Stomach (tissue), 9 donors: ENCODE results near the gene GDF2. TPM values are rescaled to one million over a fixed set of nuclear protein-coding genes. Genes with fewer than 3 reads are reported as not detected.
A peak's percentile ranks its signal among the peaks of the same experiment; 100 is the strongest.

Experiments
- DNase-seq, 2 donors: peaks; one replicate each; pipeline versions ENCODE4 v3.0.0 to v3.0.0-alpha.2; 2013 to 2019
- H3K27ac ChIP-seq, 5 donors: fragments of 200-600 bp in 4 of 5; sonication (generic) in 4 of 5; one replicate each; pipeline ENCODE4 v1.5.1; 2013 to 2019; ENCODE audit warnings: mild to moderate bottlenecking in 1 of 5, moderate library complexity in 1 of 5
- H3K27me3 ChIP-seq, 3 donors: fragments of 200-600 bp; sonication (generic); one replicate each; pipeline ENCODE4 v1.5.1; 2017 to 2019; ENCODE audit warnings: mixed run types in 1 of 3
- H3K36me3 ChIP-seq, 4 donors: fragments of 200-600 bp; sonication (generic); 1 replicate in 3 of 4; 2 replicates in 1 of 4; pipeline ENCODE4 v1.5.1; 2016 to 2019
- H3K4me1 ChIP-seq, 4 donors: fragments of 200-600 bp; sonication (generic); one replicate each; pipeline ENCODE4 v1.5.1; 2016 to 2019
- H3K4me3 ChIP-seq, 4 donors: fragments of 200-600 bp; sonication (generic) in 3 of 4; one replicate each; pipeline ENCODE4 v1.5.1; 2016 to 2019; ENCODE audit warnings: mild to moderate bottlenecking in 1 of 4
- H3K9me3 ChIP-seq, 4 donors: fragments of 200-600 bp; sonication (generic); one replicate each; pipeline ENCODE4 v1.5.1; 2016 to 2019
- EP300 ChIP-seq: sonication (generic); formaldehyde crosslinking; IDR thresholded peaks from one replicate; pipeline ENCODE4 v1.6.1; 2017; ENCODE audit warnings: antibody characterized with exemption
- POLR2A ChIP-seq, 4 donors: fragments of 450-650 bp; IDR thresholded peaks; one replicate each; pipeline ENCODE4 v1.6.1; 2016; ENCODE audit warnings: antibody characterized with exemption in 4 of 4, control low read depth in 2 of 4, mild to moderate bottlenecking in 1 of 4, moderate library complexity in 1 of 4
- POLR2AphosphoS5 ChIP-seq, 3 donors: sonication (generic); formaldehyde crosslinking; IDR thresholded peaks; one replicate each; pipeline ENCODE4 v1.6.1; 2016; ENCODE audit warnings: antibody characterized with exemption in 3 of 3
- WGBS, 5 donors: extraction: QIAGEN DNeasy Blood & Tissue Kit in 3 of 5; methylation state at CpG; one replicate each; pipeline versions ENCODE4 v1.1.5 to v1.1.7; 2013 to 2018; 5-methylcytosine and 5-hydroxymethylcytosine counted together
- intact Hi-C: fragments of 100-400 bp; cut with DNase I; formaldehyde crosslinking; loops from one replicate; pipeline ENCODE4 v1.15.1; 2023; ENCODE audit warnings: low total_unique reads
- polyA plus RNA-seq, 3 donors: library from polyadenylated mRNA; stranded (reverse); fragments of 200-250 nt; gene quantifications; one replicate each; pipeline ENCODE4 v1.2.3, GENCODE V29; 2013
- total RNA-seq, 5 donors: library from RNA; depleted of rRNA; stranded (reverse); fragments of >200 nt; gene quantifications; one replicate each; pipeline versions ENCODE4 v1.1.0 to v1.2.3, GENCODE V29; 2014 to 2016
- TF ChIP-seq, protein P1 (sequence below), 7 experiments: fragments of 450-650 bp in 4 of 7; fragments of 200-600 bp in 3 of 7; sonication (generic) in 3 of 7; IDR thresholded peaks; one replicate each; pipeline ENCODE4 v1.5.1; 2016 to 2019; ENCODE audit warnings: antibody characterized with exemption in 7 of 7, control low read depth in 2 of 7, mild to moderate bottlenecking in 1 of 7
- donor health status: healthy with polysubstance abuse.
- donor health status: Bipolar disorder and iron deficiency.
- donor health status: healthy.

GDF2 gene
- total and polyA plus RNA-seq, 8 donors: not detected

DNA sequence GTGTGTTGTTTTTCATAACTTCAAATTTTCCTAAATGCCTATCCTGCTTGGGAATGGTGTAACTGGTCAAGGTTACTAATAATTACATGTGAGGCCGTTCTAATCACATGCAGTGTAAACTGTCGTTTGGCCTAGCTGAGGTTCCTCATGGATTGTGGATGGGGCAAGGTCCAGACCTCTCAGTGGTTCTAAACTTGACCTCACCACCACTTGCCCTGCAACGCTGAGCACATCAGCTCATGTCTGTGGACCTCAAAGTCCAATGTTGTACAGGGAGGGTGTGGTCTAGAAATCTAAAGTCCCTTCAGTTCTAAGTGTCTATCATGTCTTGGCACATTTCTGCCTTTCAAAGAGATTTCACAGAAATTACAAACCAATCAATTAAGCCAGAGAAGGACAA lies 41.5 kb downstream of the GDF2 start:
- H3K4me3 ChIP-seq: no peak overlapping the region
- no peaks in the 10 kb centered on the region for H3K27me3 ChIP-seq
- TF ChIP-seq POLR2AphosphoS5 (IDR thresholded peaks at IDR 0.05): no peak
- no peak for TF ChIP-seq EP300
- TF ChIP-seq, protein P1, sequence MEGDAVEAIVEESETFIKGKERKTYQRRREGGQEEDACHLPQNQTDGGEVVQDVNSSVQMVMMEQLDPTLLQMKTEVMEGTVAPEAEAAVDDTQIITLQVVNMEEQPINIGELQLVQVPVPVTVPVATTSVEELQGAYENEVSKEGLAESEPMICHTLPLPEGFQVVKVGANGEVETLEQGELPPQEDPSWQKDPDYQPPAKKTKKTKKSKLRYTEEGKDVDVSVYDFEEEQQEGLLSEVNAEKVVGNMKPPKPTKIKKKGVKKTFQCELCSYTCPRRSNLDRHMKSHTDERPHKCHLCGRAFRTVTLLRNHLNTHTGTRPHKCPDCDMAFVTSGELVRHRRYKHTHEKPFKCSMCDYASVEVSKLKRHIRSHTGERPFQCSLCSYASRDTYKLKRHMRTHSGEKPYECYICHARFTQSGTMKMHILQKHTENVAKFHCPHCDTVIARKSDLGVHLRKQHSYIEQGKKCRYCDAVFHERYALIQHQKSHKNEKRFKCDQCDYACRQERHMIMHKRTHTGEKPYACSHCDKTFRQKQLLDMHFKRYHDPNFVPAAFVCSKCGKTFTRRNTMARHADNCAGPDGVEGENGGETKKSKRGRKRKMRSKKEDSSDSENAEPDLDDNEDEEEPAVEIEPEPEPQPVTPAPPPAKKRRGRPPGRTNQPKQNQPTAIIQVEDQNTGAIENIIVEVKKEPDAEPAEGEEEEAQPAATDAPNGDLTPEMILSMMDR (IDR thresholded peaks at IDR 0.05): no peak
- TF ChIP-seq POLR2A (IDR thresholded peaks at IDR 0.05): no peak
- no peaks in the 10 kb centered on the region for H3K4me1 ChIP-seq
- DNase-seq: no peak
- intact Hi-C loops: no loop called here
- 64 to 82% (median 69%) methylated on average over 3 of the region's 3 CpGs for WGBS, 5 donors
- no peak overlapping the region for H3K27ac ChIP-seq
- no peaks in the 10 kb centered on the region for H3K36me3 ChIP-seq
- no peaks in the 10 kb centered on the region for H3K9me3 ChIP-seq

DNA sequence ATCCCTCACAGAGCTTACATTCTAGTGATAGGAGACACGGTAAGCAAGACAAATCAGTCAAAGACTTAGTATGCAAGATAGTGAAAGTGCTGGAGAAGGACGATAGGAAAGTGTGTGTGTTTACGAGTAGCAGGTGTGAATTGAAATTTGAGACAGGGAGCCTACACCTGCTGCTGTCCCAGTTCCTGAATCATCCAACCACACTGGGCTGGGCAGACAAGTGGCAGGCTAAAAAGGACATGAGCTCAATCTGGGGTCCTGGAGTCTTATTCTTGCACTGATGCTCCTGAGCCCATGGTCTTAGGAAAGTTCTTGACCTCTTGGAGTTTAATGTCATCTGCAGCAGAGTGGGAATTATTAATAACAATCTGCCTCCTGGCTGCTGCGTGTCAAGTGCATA lies 42.1 kb downstream of the GDF2 start:
- TF ChIP-seq, protein P1 (IDR thresholded peaks at IDR 0.05): no peak
- TF ChIP-seq POLR2A (IDR thresholded peaks at IDR 0.05) (no peak), EP300 (no peak), POLR2AphosphoS5 (IDR thresholded peaks at IDR 0.05) (no peak)
- no peak for DNase-seq
- 35 to 59% (median 47%) methylated on average over 4 of the region's 4 CpGs for WGBS, 5 donors
- Histone ChIP-seq H3K9me3 (no peaks in the 10 kb centered on the region), H3K27ac (no peak overlapping the region), H3K4me3 (no peak overlapping the region), H3K27me3 (no peaks in the 10 kb centered on the region), H3K36me3 (no peaks in the 10 kb centered on the region), H3K4me1 (no peaks in the 10 kb centered on the region)
- intact Hi-C loops: no loop called here

DNA sequence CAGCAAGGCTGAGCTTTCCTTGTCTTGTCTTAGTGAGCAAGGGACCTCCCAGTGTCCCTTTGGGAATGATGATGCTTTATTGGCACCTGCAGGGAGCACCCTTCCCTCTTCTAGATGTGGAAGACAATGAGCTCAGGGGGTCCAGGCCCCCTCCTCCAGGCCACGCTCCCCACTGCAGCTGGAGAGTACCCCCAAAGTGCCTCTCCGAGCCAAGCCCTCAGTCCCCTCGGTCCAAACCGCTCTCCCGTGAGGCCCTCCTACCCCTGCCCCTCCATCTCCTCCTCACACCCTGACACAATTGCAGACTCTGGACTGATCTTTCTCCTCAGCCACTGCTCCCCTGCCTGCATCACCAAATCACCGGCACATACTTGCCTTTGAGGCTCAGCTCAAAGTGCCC lies 42.7 kb downstream of the GDF2 start:
- DNase-seq: no peak
- 84 to 93% (median 89%) methylated on average over 6 of the region's 6 CpGs for WGBS, 5 donors
- TF ChIP-seq, protein P1 (IDR thresholded peaks at IDR 0.05): no peak
- TF ChIP-seq EP300 (no peak), POLR2AphosphoS5 (IDR thresholded peaks at IDR 0.05) (no peak), POLR2A (IDR thresholded peaks at IDR 0.05) (no peak)
- intact Hi-C loops: no loop called here
- Histone ChIP-seq H3K4me3 (no peak overlapping the region), H3K4me1 (no peaks in the 10 kb centered on the region), H3K27ac (no peak overlapping the region), H3K9me3 (no peaks in the 10 kb centered on the region), H3K27me3 (no peaks in the 10 kb centered on the region), H3K36me3 (no peaks in the 10 kb centered on the region)

DNA sequence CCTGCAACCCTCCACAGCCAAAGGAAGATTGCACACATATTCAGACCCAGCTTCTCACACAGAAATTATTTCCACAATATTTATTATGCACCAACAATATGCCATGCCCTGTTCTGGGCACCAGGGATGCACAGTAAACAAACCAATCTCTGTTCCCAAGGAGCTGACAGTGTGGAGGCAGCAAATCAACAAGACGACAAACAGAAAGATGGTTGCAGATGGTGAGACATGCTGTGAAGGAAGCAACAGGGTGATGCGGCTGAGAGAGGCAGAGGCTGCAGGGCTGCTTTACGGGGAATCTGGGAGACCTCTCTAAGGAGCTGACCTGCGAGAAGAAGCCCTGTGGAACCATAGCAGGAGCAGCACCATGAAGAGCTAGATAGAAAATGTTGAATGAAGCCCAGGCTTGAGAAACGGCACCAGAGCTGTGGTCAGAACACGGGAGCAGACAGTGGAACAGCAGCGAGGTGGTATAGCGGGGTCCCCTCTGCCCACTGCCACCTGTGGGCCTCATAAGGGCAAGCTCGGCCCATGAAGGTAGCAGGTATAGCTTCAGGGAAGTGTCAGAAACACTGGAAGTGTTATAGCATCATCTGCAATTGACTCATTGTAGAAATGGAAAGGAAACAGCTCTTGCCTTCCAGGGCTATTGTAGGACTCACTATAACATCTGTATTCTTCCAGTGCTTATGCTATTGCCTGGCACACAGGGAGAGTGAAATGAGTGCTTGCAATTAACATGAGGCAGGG lies 43.4 kb downstream of the GDF2 start:
- 87 to 93% (median 92%) methylated on average over 9 of the region's 9 CpGs for WGBS, 5 donors
- intact Hi-C loops: no loop called here
- no peaks in the 10 kb centered on the region for H3K4me1 ChIP-seq
- no peaks in the 10 kb centered on the region for H3K27me3 ChIP-seq
- no peak overlapping the region for H3K4me3 ChIP-seq
- H3K36me3 ChIP-seq: no peaks in the 10 kb centered on the region
- H3K9me3 ChIP-seq: no peaks in the 10 kb centered on the region
- TF ChIP-seq POLR2AphosphoS5 (IDR thresholded peaks at IDR 0.05): no peak
- TF ChIP-seq EP300: no peak
- no peak for TF ChIP-seq POLR2A (IDR thresholded peaks at IDR 0.05)
- TF ChIP-seq, protein P1 (IDR thresholded peaks at IDR 0.05): no peak
- no peak overlapping the region for H3K27ac ChIP-seq
- peak in 1 of 2 donors; percentile 8 for DNase-seq
